ENCODE results near the gene ANKRD30A.
"Not testable (repeated sequence)": the region's sequence is repeated elsewhere in the genome, so short reads cannot be mapped to it uniquely, and the experiment has no call there.

Gene ANKRD30A

DNA sequence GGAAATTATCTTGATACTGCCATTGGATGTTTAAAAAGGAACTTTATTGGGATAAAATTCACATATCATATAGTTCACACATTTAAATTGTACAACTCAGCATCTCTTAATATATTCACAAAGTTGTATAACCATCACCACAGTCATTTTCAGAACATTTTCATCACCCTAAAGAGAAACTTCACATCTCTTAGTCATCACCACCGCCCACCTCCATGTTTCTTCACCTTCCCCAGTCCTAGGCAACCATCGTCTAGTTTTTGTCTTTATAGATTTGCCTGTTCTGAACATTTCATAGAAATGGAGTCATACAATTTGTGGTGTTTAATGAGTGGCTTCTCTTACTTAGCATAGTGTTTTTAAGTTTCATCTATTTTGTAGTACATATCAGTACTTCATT, 96.6 kb downstream of the ANKRD30A start:
- no peaks in the 10 kb centered on the region for H3K36me3 Mint-ChIP-seq

DNA sequence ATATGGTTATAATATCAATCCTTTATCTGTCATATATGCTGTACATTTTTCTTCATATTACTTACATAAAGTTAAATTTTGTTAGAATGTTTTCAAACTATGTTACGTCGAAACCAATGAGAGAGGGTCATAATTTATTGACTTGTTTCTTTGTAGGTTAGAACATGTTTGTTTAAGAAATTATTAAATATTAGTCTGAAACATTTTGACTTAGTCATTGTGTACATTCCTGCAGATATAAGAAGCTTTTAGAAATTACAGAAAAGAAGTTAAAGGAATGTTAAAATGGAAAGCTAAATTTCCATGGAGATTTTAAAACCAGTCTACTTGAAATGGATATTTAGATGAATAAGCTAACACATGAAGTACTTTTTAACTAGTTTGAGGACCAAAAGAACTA, 99.8 kb downstream of the ANKRD30A start:
- Mint-ChIP-seq H3K27ac (no peak overlapping the region), H3K27me3 (no peaks in the 10 kb centered on the region), H3K36me3 (no peaks in the 10 kb centered on the region), H3K4me3 (no peak overlapping the region), H3K9me3 (ENCODE audit: low read depth) (peaks cover 7% of the 10 kb centered on the region), H3K4me1 (ENCODE audit: low read depth) (no peaks in the 10 kb centered on the region)

More for the DNA sequence above, 96.6 kb downstream of the ANKRD30A start:
- Mint-ChIP-seq H3K9me3 (ENCODE audit: low read depth) (peaks cover 6% of the 10 kb centered on the region), H3K4me1 (ENCODE audit: low read depth) (no peaks in the 10 kb centered on the region), H3K27me3 (no peaks in the 10 kb centered on the region), H3K27ac (no peak overlapping the region), H3K4me3 (no peak overlapping the region)

DNA sequence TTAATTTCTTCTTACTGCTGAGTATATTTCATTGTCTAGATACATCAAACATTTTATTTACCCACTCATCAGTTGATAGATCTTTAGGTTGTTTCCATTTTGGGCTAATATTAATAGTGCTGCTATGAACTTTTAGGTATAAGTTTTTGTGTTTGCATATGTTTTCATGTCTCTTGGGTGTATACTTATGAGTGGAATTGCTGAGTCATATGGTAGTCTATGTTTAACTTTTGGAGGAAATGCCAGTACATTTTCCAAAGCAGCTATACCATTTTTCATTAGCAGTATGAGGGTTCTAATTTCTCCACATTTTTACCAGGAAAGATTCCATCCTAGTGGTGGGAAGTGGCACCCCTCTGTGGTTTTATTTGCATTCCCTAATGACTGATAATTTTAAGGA, 101.1 kb downstream of the ANKRD30A start:
- H3K27ac Mint-ChIP-seq, result no peak overlapping the region
- no peaks in the 10 kb centered on the region for H3K4me1 Mint-ChIP-seq (ENCODE audit: low read depth)
- no peaks in the 10 kb centered on the region for H3K27me3 Mint-ChIP-seq
- H3K9me3 Mint-ChIP-seq (ENCODE audit: low read depth), result peaks cover 7% of the 10 kb centered on the region
- no peaks in the 10 kb centered on the region for H3K36me3 Mint-ChIP-seq
- H3K4me3 Mint-ChIP-seq, result no peak overlapping the region

DNA sequence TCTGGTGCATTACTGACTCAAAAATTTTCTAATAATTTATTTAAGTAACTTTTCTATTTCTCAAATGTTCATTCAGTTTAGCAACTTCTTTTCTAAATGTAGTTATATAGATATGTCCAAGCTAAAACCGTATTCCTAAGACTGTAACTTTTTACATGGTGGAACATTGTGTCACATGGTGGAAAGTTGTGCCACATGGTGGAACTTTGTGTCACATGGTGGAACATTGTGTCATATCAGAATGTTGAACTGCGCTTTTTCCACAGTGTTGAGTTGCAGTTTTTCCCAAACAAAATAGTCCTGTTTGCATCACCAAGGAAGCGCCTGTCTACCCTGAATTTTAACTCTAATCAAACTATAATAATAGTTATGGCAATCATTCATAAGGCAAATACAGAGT, 109.3 kb downstream of the ANKRD30A start:
- H3K27me3 Mint-ChIP-seq, result no peaks in the 10 kb centered on the region
- H3K9me3 Mint-ChIP-seq (ENCODE audit: low read depth), result peaks cover 16% of the 10 kb centered on the region
- H3K36me3 Mint-ChIP-seq, result no peaks in the 10 kb centered on the region
- no peak overlapping the region for H3K27ac Mint-ChIP-seq
- no peaks in the 10 kb centered on the region for H3K4me1 Mint-ChIP-seq (ENCODE audit: low read depth)
- H3K4me3 Mint-ChIP-seq, result no peak overlapping the region

DNA sequence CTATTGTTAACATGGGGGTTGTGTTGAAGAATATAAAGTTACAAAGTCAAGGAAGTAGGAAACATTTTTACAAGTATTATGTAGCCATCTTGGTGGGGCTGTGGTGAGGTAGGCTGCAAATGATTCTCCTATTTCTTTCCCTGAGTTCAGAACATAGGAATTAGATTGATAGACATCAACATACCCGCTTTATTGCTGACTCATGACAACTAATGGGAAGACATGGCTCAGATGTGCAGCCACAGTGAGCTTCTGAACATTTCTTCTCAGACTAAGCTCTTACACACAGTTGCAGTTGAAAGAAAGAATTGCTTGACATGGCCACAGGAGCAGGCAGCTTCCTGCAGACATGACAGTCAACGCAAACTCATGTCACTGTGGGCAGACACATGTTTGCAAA, 110.7 kb downstream of the ANKRD30A start:
- no peaks in the 10 kb centered on the region for H3K36me3 Mint-ChIP-seq
- no peaks in the 10 kb centered on the region for H3K27me3 Mint-ChIP-seq
- no peak overlapping the region for H3K27ac Mint-ChIP-seq
- H3K4me1 Mint-ChIP-seq (ENCODE audit: low read depth), result no peaks in the 10 kb centered on the region
- peaks cover 20% of the 10 kb centered on the region for H3K9me3 Mint-ChIP-seq (ENCODE audit: low read depth)
- no peak overlapping the region for H3K4me3 Mint-ChIP-seq

DNA sequence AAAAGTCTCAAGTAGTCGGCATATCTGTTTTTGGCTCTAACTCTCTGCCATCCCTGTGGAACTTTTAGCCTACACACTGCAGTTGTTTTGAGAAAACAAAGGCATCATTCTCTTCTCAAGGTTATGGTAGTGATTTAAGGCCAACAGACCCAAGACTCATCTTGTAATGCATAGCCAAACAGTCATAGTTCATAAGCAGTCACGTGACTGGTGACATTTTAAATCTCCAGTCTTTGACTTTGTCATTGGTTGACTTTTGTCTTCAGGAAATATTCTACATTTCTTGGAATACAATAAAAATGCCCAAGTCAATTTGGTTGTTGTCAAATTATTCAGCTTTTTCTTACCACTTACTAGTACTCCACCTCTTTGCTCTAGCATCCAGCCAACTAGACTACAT, 114.8 kb downstream of the ANKRD30A start:
- H3K27me3 Mint-ChIP-seq, result no peaks in the 10 kb centered on the region
- no peaks in the 10 kb centered on the region for H3K36me3 Mint-ChIP-seq
- H3K9me3 Mint-ChIP-seq (ENCODE audit: low read depth), result peaks cover 14% of the 10 kb centered on the region
- H3K27ac Mint-ChIP-seq, result no peak overlapping the region
- no peaks in the 10 kb centered on the region for H3K4me1 Mint-ChIP-seq (ENCODE audit: low read depth)
- no peak overlapping the region for H3K4me3 Mint-ChIP-seq

DNA sequence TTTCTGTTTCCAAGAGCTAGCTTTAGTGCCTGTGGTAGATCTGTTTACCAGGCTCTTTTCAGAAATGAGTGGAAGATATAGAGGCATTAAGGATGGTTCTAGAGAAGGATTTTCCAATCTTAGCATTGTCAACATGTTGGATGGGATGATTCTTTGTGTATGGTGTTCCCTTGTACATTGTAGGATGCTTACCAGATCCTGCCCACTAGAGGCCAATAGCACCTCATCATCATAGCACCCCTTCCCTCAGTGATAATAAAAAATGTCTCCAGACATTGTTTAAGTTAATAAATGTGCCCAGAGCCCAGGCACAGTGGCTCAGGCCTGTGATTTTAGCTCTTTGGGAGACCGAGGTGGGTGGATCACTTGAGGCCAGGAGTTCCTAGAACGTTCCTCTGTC, 121.2 kb downstream of the ANKRD30A start:
- Mint-ChIP-seq H3K4me3 (no peak overlapping the region), H3K36me3 (no peaks in the 10 kb centered on the region), H3K27me3 (no peaks in the 10 kb centered on the region), H3K27ac (no peak overlapping the region), H3K4me1 (ENCODE audit: low read depth) (no peaks in the 10 kb centered on the region), H3K9me3 (ENCODE audit: low read depth) (peaks cover 4% of the 10 kb centered on the region)

DNA sequence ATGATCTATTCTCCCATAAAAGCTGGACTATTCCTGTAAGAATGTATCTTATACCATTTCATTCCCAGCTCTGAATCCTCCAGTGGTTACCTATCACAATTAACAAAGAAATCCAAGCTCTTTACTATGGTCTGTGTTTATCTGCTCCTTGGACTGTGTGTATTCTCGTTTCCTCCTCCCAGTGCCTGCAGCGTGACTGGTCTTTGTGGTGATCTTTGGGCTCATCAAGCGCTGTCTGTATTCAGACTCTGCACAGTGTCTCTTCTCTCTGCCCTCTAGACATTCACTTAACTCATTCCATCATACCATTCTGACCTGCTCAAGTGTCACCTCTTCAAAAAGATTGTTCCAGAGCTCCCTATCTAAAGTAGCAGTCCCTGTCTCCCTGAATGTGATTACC, 130.4 kb downstream of the ANKRD30A start:
- H3K27ac Mint-ChIP-seq; H3K4me1 Mint-ChIP-seq (ENCODE audit: low read depth); H3K4me3 Mint-ChIP-seq; H3K36me3 Mint-ChIP-seq; H3K9me3 Mint-ChIP-seq (ENCODE audit: low read depth); H3K27me3 Mint-ChIP-seq: not testable (repeated sequence)

DNA sequence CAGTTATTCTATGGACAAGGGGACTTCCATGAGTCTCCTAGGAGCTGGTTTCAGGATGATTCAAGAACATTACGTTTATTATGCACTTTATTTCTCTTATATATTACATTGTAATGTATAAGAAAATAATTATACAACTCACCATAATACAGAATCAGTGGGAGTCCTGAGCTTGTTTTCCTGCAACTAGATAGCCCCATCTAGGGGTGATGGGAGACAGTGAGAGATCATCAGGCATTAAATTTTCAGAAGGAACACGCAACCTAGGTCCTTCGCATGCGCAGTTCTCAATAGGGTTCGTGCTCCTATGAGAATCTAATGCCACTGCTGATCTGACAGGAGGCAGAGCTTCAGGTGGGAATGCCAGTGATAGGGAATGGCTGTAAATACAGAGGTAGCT, 137.9 kb downstream of the ANKRD30A start:
- Mint-ChIP-seq H3K27me3 (no peaks in the 10 kb centered on the region), H3K4me1 (ENCODE audit: low read depth) (no peaks in the 10 kb centered on the region), H3K27ac (no peak overlapping the region), H3K4me3 (no peak overlapping the region), H3K36me3 (no peaks in the 10 kb centered on the region), H3K9me3 (ENCODE audit: low read depth) (peaks cover 4% of the 10 kb centered on the region)

DNA sequence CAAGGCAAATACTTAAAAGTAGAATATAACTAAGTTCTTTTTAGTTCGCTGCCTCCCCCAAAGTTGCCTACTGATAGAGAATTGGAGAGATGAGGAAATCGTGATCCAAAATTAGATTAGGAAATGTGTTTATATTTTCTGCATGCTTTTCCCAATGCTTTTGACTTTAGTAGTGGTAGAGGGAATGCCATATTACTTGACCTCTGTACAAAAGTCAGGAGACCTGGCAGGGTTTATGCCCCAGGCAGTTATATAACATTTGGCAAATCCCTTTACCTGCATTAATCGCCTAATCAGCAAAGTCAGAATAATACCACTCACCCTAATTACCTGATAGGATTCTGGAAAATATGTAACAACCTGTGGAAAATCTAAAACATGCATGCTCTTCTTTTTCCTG, 142.9 kb downstream of the ANKRD30A start:
- H3K27me3 Mint-ChIP-seq, result no peaks in the 10 kb centered on the region
- H3K4me3 Mint-ChIP-seq, result no peak overlapping the region
- H3K4me1 Mint-ChIP-seq (ENCODE audit: low read depth), result no peaks in the 10 kb centered on the region
- H3K36me3 Mint-ChIP-seq, result no peaks in the 10 kb centered on the region
- H3K9me3 Mint-ChIP-seq (ENCODE audit: low read depth), result peaks cover 6% of the 10 kb centered on the region
- H3K27ac Mint-ChIP-seq, result no peak overlapping the region

DNA sequence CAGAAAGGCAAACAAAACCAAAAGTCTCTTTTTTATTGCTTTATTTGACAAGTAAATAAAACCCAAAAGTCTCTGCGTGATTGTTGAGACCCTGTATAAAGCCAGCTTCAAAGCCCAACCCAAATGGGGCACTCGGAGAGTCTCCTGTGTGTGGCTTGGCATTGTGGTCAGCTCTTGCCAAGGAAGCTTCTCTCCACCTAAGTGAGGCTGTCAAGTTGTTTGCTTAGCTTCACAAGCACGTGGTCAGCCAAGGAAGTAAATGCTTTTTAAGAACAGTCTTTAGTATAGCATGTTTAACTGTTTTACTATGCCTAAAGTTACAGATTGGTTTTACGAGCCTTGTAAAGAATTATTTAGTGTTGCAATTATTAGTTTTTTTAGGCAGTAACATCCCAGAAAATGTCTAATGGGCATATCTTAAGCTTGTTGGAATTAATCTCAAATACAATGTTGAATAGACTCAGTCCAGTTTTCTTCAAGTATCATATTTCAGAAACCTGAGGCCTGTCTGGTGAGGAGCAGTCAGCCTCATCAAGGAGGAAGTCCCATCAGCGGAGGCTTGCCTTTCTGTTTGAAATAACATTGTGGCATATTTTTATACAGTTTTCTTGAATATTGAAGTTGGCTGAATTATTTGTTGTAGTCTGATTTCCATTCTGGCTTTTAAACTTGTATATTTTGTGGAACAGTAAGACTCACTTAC, 144.3 kb downstream of the ANKRD30A start:
- no peak overlapping the region for H3K4me3 Mint-ChIP-seq
- H3K4me1 Mint-ChIP-seq (ENCODE audit: low read depth), result no peaks in the 10 kb centered on the region
- H3K27ac Mint-ChIP-seq, result no peak overlapping the region
- no peaks in the 10 kb centered on the region for H3K27me3 Mint-ChIP-seq
- H3K36me3 Mint-ChIP-seq, result no peaks in the 10 kb centered on the region
- H3K9me3 Mint-ChIP-seq (ENCODE audit: low read depth), result peaks cover 6% of the 10 kb centered on the region

DNA sequence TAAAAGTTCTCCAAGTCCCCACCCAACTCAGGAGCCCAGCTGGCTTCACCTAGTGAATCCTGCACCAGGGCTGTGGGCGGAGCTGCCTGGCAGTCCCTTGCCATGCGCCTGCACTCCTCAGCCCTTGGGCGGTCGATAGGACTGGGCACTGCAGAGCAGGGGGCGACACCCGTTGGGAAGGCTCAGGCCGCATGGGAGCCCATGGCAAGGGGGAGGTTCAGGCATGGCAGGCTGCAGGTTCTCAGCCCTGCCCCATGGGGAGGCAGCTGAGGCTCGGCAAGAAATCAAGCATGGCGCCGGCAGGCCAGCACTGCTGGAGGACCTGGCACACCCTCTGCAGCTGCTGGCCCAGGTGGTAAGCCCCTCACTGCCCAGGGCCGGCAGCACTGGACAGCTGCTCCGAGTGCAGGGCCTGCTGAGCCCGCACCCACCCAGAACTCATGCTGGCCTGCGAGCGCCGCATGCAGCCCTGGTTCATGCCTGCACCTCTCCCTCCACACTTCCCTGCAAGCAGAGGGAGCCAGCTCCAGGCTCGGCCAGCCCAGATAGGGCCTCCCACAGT, 149.9 kb downstream of the ANKRD30A start:
- Mint-ChIP-seq H3K27me3 (no peaks in the 10 kb centered on the region), H3K27ac (no peak overlapping the region), H3K4me1 (ENCODE audit: low read depth) (no peaks in the 10 kb centered on the region), H3K9me3 (ENCODE audit: low read depth) (peaks cover 13% of the 10 kb centered on the region), H3K36me3 (no peaks in the 10 kb centered on the region), H3K4me3 (no peak overlapping the region)

DNA sequence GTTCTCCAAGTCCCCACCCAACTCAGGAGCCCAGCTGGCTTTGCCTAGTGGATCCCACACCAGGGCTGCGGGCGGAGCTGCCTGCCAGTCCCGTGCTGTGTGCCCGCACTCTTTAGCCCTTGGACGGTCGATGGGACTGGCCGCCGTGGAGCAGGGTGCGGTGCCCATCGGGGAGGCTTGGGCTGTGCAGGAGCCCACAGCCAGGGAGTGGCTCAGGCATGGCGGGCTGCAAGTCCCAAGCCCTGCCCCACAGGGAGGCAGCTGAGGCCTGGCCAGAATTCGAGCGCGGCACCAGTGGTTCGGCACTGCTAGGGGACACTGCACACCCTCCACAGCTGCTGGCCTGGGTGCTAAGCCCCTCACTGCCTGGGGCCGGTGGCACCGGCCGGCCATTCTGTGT, 159.7 kb downstream of the ANKRD30A start:
- no peaks in the 10 kb centered on the region for H3K27me3 Mint-ChIP-seq
- no peak overlapping the region for H3K27ac Mint-ChIP-seq
- no peak overlapping the region for H3K4me3 Mint-ChIP-seq
- no peaks in the 10 kb centered on the region for H3K4me1 Mint-ChIP-seq (ENCODE audit: low read depth)
- H3K36me3 Mint-ChIP-seq, result no peaks in the 10 kb centered on the region
- peaks cover 9% of the 10 kb centered on the region for H3K9me3 Mint-ChIP-seq (ENCODE audit: low read depth)

DNA sequence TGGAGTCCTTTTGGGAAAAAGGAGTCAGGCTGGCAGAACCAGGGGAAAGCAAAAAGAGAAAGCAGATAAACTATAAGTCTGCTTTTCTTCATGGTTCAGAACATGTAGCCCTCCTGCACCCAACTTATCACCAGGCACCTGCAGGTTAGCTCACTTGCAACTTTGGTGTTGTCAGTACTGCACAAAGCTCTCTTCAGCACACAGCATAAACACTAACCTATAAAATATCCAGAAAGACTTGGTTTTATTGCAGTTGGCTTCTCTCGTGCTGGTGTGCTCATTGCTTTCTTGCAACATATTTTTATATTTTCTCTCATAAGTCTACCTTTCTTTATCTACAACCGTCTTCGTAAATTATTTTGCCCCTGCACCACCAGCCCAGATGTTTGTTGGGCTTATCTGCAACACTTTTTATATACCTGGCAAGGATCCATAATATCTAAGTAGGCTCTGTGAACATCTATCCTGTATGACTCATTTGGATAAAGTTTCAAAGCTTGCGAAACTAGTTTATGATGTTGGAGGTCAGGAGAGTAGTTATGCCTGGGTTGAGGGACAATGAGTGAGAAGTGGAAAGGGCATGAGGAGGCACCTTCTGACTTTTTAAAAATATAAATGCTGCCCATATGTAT, 164.6 kb downstream of the ANKRD30A start:
- Mint-ChIP-seq H3K4me3 (no peak overlapping the region), H3K9me3 (ENCODE audit: low read depth) (peaks cover 13% of the 10 kb centered on the region), H3K27ac (no peak overlapping the region), H3K36me3 (peaks cover 4% of the 10 kb centered on the region), H3K4me1 (ENCODE audit: low read depth) (no peaks in the 10 kb centered on the region), H3K27me3 (no peaks in the 10 kb centered on the region)

DNA sequence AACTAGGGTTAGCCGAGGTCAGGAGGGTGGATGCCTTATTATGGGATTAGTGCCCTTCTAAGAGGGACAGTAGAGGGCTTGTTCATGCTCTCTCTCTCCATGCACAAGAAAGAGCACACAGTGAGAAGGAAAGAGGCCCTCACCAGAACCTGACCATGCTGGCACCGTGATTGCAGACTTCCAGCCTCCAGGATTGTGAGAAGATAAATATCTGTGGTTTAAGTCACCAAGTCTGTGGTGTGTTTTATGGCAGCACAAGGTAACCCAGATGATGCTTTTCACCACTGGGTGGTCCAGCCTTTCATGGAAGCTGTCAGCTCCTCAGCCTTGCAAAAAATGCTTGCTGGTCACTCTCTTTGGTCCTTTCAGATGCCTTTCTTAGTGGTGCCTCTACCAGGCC, 175.9 kb downstream of the ANKRD30A start:
- H3K27me3 Mint-ChIP-seq, result no peaks in the 10 kb centered on the region
- peaks cover 4% of the 10 kb centered on the region for H3K9me3 Mint-ChIP-seq (ENCODE audit: low read depth)
- H3K4me1 Mint-ChIP-seq (ENCODE audit: low read depth), result no peaks in the 10 kb centered on the region
- H3K4me3 Mint-ChIP-seq, result no peak overlapping the region
- H3K27ac Mint-ChIP-seq, result no peak overlapping the region
- no peaks in the 10 kb centered on the region for H3K36me3 Mint-ChIP-seq

DNA sequence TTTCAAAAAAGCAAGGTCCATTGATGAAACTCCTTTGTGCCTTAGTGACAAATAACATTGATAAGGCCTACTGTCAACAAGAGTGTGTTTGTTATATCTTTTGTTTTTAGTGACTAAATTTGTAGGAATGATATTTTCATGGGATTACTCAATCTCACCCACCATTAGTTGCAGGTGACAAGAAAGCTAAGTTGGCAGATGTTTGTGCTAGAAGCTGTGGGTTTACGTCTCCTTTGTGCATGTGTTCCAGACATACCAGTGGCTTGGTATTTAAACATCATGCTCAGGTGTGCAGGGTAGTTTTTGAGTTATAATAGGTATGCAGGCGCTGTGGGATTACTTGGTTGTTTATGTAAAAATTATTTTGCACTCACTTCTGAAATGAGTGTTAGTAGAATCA, 178.6 kb downstream of the ANKRD30A start:
- H3K36me3 Mint-ChIP-seq, result no peaks in the 10 kb centered on the region
- no peak overlapping the region for H3K4me3 Mint-ChIP-seq
- no peaks in the 10 kb centered on the region for H3K27me3 Mint-ChIP-seq
- H3K9me3 Mint-ChIP-seq (ENCODE audit: low read depth), result peaks cover 16% of the 10 kb centered on the region
- H3K4me1 Mint-ChIP-seq (ENCODE audit: low read depth), result no peaks in the 10 kb centered on the region
- no peak overlapping the region for H3K27ac Mint-ChIP-seq

Data from activated naive CD8-positive, alpha-beta T cell (primary cell).